Esophagus squamous epithelium (tissue), 4 donors: Measurements from ENCODE around the gene CEP55.

Source experiments
- CTCF ChIP-seq, 6 experiments: fragments of 450-650 bp in 4 of 6; fragments of 200-600 bp in 2 of 6; sonication (generic) in 2 of 6; IDR thresholded peaks; one replicate each; pipeline ENCODE4 v1.5.1; 2016 to 2019; ENCODE audit warnings: antibody characterized with exemption in 6 of 6, mild to moderate bottlenecking in 4 of 6, moderate library complexity in 4 of 6
- POLR2A ChIP-seq, 4 donors: fragments of 450-650 bp; IDR thresholded peaks; one replicate each; pipeline ENCODE4 v1.6.1; 2017; ENCODE audit warnings: antibody characterized with exemption in 4 of 4, mild to moderate bottlenecking in 4 of 4, moderate library complexity in 3 of 4

- TF ChIP-seq POLR2A (IDR thresholded peaks at IDR 0.05) = no peak
- TF ChIP-seq CTCF (IDR thresholded peaks at IDR 0.05) = no peak
These were observed 80.5 kb downstream of the CEP55 start for GRCh38 chr10:93576888-93577287.
